ENCODE data around the gene CHMP1B.
A peak's percentile ranks its signal among the peaks of the same experiment; 100 is the strongest.

Gene CHMP1B

GRCh38 chr18:11851146-11851805 is at the start of gene CHMP1B:
Gene CHMP1B (plus strand): TSS chr18:11851413. CDS start chr18:11851512, 99 bp downstream.
- peak; percentile 93 to 96 for DNase-seq (ENCODE audit: low read depth in 2 of 2, low spot score in 1 of 2)

- no peak for DNase-seq (ENCODE audit: low read depth in 2 of 2, low spot score in 1 of 2)
Observed at GRCh38 chr18:11801573-11801972, 49.6 kb upstream of the CHMP1B start.

- DNase-seq (ENCODE audit: low read depth in 2 of 2, low spot score in 1 of 2), result no peak
Observed at GRCh38 chr18:11802158-11802557, 49.1 kb upstream of the CHMP1B start.

- DNase-seq (ENCODE audit: low read depth in 2 of 2, low spot score in 1 of 2), result no peak
Observed at GRCh38 chr18:11802586-11802985, 48.6 kb upstream of the CHMP1B start.

GRCh38 chr18:11807233-11807632 is 44.0 kb upstream of the CHMP1B start:
- no peak for DNase-seq (ENCODE audit: low read depth in 2 of 2, low spot score in 1 of 2)

GRCh38 chr18:11808001-11808855 is 43.0 kb upstream of the CHMP1B start:
- no peak for DNase-seq (ENCODE audit: low read depth in 2 of 2, low spot score in 1 of 2)

GRCh38 chr18:11809895-11810294 is 41.3 kb upstream of the CHMP1B start:
- no peak for DNase-seq (ENCODE audit: low read depth in 2 of 2, low spot score in 1 of 2)

DNA sequence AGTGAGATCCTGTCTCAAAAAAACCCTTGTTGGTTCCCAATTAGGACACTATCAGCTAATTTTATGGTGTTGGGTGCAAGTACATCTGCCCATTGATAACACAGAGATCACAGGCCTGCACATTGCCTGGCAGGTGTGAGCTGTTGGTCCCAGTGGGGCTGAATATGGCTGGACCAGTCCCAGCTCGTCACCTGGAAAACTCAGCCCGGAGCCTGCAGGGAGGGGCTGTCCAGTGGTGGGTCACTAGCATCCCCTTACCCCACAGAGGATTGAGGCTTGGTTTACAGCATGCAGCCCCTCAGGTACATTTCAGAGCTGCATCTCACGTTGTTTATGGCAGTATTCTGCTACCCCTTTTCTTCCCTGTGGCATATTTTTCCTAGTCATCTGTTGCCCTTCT is 40.8 kb upstream of the CHMP1B start:
- no peak for DNase-seq (ENCODE audit: low read depth in 2 of 2, low spot score in 1 of 2)

DNA sequence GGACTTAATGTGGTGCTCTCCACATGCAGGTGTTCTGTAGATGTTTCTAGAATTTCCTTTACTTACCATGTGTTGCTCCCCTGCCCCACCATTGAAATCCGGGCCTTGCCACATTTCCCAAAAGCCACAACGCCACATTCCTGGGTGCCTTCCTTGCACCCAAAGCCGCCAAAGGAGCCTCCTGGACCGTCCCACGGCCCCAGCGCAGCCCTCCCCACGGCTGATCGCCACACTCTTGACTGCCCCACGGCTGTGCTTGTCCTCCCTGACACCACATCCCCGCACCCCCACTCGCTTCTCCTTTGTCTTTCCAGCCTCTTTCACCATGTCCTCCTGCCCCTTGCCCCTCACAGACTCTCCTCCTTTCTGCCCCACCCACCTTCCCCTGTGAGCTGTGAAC is 40.2 kb upstream of the CHMP1B start:
- no peak for DNase-seq (ENCODE audit: low read depth in 2 of 2, low spot score in 1 of 2)

DNA sequence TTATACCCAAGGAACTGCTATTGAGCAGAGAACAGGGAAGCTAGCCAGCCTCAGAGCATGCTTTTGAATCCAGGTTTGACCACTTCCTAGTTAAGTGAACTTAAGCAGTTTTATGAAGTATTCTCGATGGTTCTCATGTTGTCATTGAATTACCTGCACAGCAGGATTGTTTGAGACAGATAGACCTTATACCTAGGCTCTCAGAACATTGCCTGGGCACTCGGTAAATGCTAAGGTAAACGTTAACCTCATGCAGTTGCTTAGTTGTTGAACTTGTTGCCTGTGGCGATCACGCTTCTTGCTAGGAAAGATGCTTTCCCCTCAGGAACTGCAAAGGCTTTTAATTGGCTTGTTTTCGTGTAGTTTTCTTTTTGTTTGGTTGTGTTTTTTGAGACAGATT is 34.0 kb upstream of the CHMP1B start:
- DNase-seq (ENCODE audit: low read depth in 2 of 2, low spot score in 1 of 2), result no peak

GRCh38 chr18:11818486-11819203 is 32.6 kb upstream of the CHMP1B start:
- no peak for DNase-seq (ENCODE audit: low read depth in 2 of 2, low spot score in 1 of 2)

DNA sequence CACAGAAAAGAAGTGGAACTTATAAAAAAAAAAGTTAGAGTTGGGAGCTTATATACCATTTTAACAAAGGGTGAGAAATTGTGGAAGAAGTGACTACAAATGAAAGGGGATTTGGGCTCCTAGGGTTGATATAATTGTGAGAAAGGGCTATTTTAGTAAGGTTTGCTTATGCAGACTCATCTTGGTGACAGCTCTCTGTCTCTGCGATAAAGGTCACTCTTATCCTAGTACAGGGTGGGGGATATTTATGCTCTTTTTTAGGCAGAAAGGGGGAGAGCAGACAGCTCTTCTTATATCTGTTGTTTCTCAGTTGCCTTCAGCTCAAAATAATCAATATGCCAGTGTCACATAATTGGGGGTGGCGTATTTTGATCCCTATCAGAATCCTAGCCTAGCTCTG is 31.3 kb upstream of the CHMP1B start:
- DNase-seq (ENCODE audit: low read depth in 2 of 2, low spot score in 1 of 2), result no peak

- no peak for DNase-seq (ENCODE audit: low read depth in 2 of 2, low spot score in 1 of 2)
Observed at GRCh38 chr18:11820697-11821096, 30.5 kb upstream of the CHMP1B start.

DNA sequence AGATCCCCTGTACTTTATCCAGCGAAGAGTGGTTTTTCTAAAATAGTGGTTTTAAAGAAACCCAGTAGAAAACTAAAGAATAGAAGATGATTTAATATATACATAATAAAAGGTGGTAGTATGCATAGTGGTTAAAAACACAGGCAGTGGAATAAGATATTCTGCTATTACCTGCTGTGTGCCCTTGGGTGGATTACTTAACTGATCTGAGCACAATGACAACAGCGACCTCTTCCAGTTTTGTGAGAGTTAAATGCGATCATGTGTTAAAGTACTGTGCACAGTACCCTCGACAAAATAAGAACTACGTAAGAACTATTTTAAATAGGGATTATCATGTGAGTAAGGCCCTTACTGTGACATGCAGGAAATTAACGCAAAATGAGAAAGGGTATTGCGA is 30.0 kb upstream of the CHMP1B start:
- no peak for DNase-seq (ENCODE audit: low read depth in 2 of 2, low spot score in 1 of 2)

GRCh38 chr18:11821643-11822237 is 29.5 kb upstream of the CHMP1B start:
- no peak for DNase-seq (ENCODE audit: low read depth in 2 of 2, low spot score in 1 of 2)

DNA sequence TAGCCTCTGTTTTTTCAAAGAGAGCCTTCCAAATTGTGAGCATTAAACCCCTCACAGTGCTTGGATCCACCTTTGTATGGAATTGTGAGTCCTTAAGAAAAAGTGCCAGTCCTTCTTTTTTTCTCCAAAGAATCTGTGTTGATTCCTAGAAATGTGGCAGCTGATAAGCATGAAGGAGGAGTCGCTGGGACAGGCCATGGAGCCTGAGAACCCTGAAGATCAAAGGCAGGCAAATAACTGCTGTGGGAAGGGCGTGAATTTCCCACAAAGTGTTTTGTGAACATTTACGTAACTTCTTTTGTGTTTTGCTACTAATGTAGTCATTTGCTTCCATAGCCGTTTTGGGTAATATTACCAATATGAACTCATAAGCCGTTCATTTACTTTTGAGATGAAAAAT is 27.7 kb upstream of the CHMP1B start:
- no peak for DNase-seq (ENCODE audit: low read depth in 2 of 2, low spot score in 1 of 2)

DNA sequence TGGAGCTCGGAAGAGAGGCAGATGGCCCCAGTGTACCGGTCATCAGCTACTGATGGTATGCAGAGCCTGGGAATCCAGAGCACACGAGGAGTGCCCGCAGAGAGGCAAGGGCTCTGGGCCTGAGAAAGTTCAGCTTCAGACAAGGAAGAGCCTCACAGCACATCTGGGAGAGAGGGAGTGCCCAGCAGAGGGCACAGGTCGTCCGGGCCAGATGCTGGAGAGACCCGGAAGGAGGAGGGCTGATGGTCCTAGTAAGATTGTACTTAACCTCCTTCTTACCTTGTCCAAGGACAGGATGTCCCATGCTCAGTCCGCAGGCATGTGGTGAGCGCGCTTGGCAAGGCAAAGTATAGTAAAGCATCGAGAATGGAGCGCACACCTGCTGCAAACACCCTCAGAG is 24.4 kb upstream of the CHMP1B start:
- DNase-seq (ENCODE audit: low read depth in 2 of 2, low spot score in 1 of 2), result no peak

DNA sequence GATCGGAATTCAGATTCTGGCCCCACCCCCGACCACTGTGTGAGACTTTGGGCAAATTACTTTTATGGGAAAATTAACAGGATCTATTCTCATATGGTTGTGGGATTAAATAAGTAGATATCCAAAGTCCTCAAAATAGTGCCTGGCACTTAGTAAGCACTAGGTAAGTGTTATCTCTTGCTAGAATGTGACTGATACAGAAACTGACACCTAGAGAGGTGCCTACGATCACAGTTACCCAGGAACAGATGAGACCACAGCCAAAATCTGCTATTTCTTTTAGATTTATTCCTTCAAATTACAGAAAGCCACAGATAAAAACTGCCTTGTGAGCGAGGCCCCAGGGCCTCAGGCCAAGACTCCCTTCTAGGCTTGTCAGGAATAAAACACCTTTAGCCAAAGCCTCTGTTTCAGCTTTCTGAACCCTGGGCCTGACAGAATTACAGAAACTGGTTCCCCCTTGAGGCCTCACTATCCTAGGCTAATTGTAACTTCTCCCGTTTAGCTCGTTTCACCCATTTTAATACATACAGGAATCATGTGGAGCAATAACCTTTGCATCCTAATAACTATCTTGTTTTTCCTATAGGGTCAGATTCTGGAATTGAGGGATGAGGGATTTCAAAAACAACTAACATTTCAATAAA is 22.3 kb upstream of the CHMP1B start:
- DNase-seq (ENCODE audit: low read depth in 2 of 2, low spot score in 1 of 2), result no peak

DNA sequence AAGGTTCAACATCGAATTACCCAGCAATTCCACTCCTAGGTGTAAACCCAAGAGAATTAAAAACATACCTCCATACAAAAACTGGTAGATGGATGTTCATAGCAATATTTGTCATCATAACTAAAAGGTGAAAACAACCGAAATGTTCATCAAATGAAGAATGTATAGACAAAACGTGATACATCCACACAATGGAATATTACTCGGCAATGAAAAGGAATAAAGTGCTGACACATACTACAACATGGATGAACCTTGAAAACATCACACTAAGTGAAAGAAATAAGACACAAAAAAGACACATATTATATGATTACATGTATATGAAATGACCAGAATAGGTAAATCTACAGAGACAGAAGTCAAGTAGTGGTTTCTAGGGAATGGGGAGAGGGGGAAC is 20.6 kb upstream of the CHMP1B start:
- DNase-seq (ENCODE audit: low read depth in 2 of 2, low spot score in 1 of 2), result no peak

DNA sequence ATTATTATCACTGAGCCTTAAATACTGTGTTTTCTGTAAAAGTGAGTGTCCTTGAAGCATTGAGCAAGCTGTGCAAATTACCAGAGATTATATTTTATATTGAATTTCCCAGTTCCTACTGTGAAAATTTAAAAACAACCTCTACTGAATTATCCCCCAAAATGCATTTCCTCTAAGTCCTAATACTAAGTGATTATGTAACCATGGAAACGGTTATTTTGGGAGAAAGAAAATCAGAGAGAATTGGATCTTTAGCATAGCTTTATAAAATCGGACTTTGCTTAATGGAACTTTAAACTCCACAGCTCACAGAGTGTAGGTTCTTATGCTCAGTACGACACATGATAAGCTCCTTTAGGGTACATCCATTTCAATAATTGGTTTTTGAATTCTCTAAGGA is 19.3 kb upstream of the CHMP1B start:
- DNase-seq (ENCODE audit: low read depth in 2 of 2, low spot score in 1 of 2), result no peak

GRCh38 chr18:11834772-11835171 is 16.4 kb upstream of the CHMP1B start:
- no peak for DNase-seq (ENCODE audit: low read depth in 2 of 2, low spot score in 1 of 2)

Measured in stimulated activated CD8-positive, alpha-beta memory T cell treated with anti-CD3 and anti-CD28 coated beads, Interleukin-4, amount 100 ng/mL, for 1 hour (primary cell).